Skeletal muscle satellite cell (primary cell): ENCODE data around the gene CCDC54. TPM values are rescaled to one million over a fixed set of nuclear protein-coding genes. Genes with fewer than 3 reads are reported as not detected.
"Not testable (repeated sequence)": the region's sequence is repeated elsewhere in the genome, so short reads cannot be mapped to it uniquely, and the experiment has no call there.

ENCODE experiments used
- H3K27me3 ChIP-seq: 2 replicates; pipeline ENCODE4 v1.7.0; 2013; ENCODE audit warnings: low read length; ENCODE audit not compliant: control insufficient read depth, insufficient read depth
- H3K36me3 ChIP-seq: 2 replicates; pipeline ENCODE4 v1.7.0; 2013; ENCODE audit warnings: mild to moderate bottlenecking, control low read depth, low read length; ENCODE audit not compliant: insufficient read depth
- H3K4me1 ChIP-seq: 2 replicates; pipeline ENCODE4 v1.7.0; 2013; ENCODE audit warnings: low read length; ENCODE audit not compliant: control insufficient read depth, insufficient read depth
- H3K4me2 ChIP-seq: 2 replicates; pipeline ENCODE4 v1.7.0; 2013; ENCODE audit warnings: mild to moderate bottlenecking, low read length
- H3K4me3 ChIP-seq: 2 replicates; pipeline ENCODE4 v1.7.0; 2013; ENCODE audit warnings: low read length
- H3K9ac ChIP-seq: 2 replicates; pipeline ENCODE4 v1.7.0; 2013; ENCODE audit warnings: mild to moderate bottlenecking, low read depth, low read length, moderate library complexity
- H3K9me3 ChIP-seq: replicated peaks from 2 replicates; pipeline ENCODE4 v1.7.0; 2013; ENCODE audit warnings: mild to moderate bottlenecking, control low read depth, low read length
- total RNA-seq: library from RNA; depleted of rRNA; stranded (reverse); fragments of >200 nt; gene quantifications from 2 replicates; pipeline ENCODE4 v1.2.3, GENCODE V29; 2012; rRNA removed

CCDC54 gene
- not detected in 2 replicates for total RNA-seq

DNA sequence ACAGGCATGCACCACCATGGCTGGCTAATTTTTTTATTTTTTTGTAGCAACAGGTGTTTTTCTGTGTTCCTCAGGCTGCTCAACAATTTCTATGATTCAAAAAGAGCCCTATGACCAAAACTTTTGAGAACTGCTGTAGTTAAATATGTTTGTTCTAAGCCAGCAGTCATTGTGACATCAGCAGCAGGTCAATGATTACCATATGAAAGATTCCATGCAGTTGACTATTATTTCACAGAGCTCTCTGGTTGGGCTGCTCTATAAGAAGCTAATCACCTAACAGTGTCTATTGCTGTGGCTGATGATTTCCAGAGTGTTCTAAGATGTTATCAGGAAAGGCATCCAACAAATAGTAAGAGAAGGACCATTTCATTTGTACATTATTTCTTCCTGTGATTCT lies at the start of gene CCDC54:
Gene CCDC54, plus strand, starts transcription at position 289 of the 400 bp plus-strand sequence. CDS start 149 bp downstream, outside the sequence.
- H3K4me1 ChIP-seq: no peaks in the 10 kb centered on the region
- no peaks in the 10 kb centered on the region for H3K27me3 ChIP-seq
- H3K36me3 ChIP-seq: no peaks in the 10 kb centered on the region
- H3K9me3 ChIP-seq: no peaks in the 10 kb centered on the region
- H3K9ac ChIP-seq: no peak within 1 kb of the TSS
- no peak within 1 kb of the TSS for H3K4me3 ChIP-seq
- no peak within 1 kb of the TSS for H3K4me2 ChIP-seq

- no peak overlapping the region for H3K4me2 ChIP-seq
- H3K4me1 ChIP-seq: no peaks in the 10 kb centered on the region
- H3K27me3 ChIP-seq: no peaks in the 10 kb centered on the region
- H3K9ac ChIP-seq: no peak overlapping the region
- no peaks in the 10 kb centered on the region for H3K9me3 ChIP-seq
- no peaks in the 10 kb centered on the region for H3K36me3 ChIP-seq
- no peak overlapping the region for H3K4me3 ChIP-seq
Measured at GRCh38 chr3:107328069-107328468, 49.2 kb upstream of the CCDC54 start.

GRCh38 chr3:107329088-107329487 lies 48.2 kb upstream of the CCDC54 start:
- H3K4me3 ChIP-seq: no peak overlapping the region
- H3K36me3 ChIP-seq: no peaks in the 10 kb centered on the region
- H3K9me3 ChIP-seq: no peaks in the 10 kb centered on the region
- no peaks in the 10 kb centered on the region for H3K4me1 ChIP-seq
- no peak overlapping the region for H3K9ac ChIP-seq
- H3K4me2 ChIP-seq: no peak overlapping the region
- no peaks in the 10 kb centered on the region for H3K27me3 ChIP-seq

DNA sequence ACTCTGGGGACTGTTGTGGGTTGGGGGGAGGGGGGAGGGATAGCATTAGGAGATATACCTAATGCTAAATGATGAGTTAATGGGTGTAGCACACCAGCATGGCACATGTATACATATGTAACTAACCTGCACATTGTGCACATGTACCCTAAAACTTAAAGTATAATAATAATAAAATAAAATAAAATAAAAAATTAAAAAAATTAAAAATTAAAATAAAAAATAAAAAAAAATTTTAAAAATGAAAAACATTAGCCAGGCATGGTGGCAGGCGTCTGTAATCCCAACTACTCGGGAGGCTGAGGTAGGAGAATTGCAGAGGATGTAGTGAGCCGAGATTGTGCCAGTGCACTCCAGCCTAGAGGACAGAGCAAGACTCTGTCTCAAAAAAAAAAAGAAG lies 37.5 kb upstream of the CCDC54 start:
- not testable (repeated sequence) for H3K27me3 ChIP-seq, H3K9ac ChIP-seq, H3K4me1 ChIP-seq, H3K4me3 ChIP-seq, H3K4me2 ChIP-seq, H3K36me3 ChIP-seq, H3K9me3 ChIP-seq

DNA sequence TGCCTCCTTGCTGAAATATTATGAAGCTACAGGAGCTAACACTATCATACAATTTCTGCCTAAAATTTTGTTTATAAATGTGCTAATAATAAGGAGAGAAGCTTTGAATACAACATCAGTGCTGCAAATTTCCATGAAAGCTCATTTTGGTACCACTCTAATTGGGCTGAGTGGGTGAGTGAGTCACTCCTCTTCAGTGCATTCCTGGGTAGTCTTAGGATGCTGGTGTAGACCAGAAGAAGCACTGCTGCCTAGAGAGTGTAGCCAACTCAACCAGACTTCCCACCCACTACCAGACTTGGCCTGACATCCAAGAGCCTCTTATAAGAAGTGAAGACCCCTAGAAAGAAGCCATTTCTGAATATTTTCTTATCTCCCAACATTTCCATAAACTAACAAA lies 32.5 kb upstream of the CCDC54 start:
- Histone ChIP-seq H3K9ac (no peak overlapping the region), H3K36me3 (no peaks in the 10 kb centered on the region), H3K4me2 (no peak overlapping the region), H3K9me3 (no peaks in the 10 kb centered on the region), H3K4me1 (no peaks in the 10 kb centered on the region), H3K27me3 (no peaks in the 10 kb centered on the region), H3K4me3 (no peak overlapping the region)

DNA sequence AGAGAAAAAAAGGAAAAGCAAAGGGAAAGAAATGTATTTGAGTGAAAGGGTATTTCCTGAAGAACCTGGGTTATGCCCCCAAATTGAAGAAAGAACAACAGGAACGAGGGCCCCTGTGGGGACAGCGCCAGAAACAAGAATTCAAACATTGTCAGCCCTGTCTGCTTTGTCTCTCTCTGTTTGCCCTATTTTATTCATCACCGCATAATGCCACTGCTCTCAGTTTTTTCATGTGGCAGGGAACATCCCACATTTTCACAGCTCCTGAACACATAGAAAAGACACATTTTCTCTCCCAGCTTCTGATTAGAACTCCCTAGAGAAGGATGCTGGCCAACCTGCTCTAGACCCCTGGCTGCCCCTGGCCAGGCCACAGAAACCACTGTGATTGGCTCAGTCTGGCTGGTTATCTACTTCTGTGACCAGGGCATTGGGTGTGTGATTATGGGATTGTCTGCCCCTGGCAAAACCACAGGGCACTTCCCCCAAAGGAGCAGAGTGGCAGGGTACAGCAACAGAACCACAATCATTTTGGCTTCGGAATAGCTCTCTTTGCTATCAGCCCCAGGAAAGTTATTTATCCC lies 31.3 kb upstream of the CCDC54 start:
- H3K4me1 ChIP-seq: no peaks in the 10 kb centered on the region
- no peak overlapping the region for H3K4me2 ChIP-seq
- H3K9me3 ChIP-seq: no peaks in the 10 kb centered on the region
- no peak overlapping the region for H3K9ac ChIP-seq
- H3K36me3 ChIP-seq: no peaks in the 10 kb centered on the region
- no peaks in the 10 kb centered on the region for H3K27me3 ChIP-seq
- H3K4me3 ChIP-seq: no peak overlapping the region

DNA sequence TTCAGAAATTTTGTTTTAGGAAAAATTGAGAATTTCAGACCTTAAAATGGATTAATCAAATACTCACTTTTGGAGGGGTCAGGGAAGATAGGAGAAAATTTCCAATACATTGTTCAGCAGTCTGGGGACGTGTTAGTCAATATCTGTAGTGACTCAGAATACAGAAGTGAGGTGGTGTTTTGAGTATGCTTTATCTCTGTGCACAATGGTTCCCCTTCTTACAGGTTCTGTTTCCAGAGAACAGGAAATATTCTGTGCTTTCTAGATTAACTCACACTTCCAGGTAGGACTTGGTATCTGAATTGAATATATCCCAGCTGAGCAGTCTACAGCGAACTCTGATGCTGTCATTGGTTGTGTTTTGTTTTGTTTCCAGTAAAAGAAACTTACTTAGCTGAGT lies 30.7 kb upstream of the CCDC54 start:
- no peak overlapping the region for H3K4me2 ChIP-seq
- H3K4me3 ChIP-seq: no peak overlapping the region
- H3K4me1 ChIP-seq: no peaks in the 10 kb centered on the region
- H3K27me3 ChIP-seq: no peaks in the 10 kb centered on the region
- no peaks in the 10 kb centered on the region for H3K9me3 ChIP-seq
- H3K36me3 ChIP-seq: no peaks in the 10 kb centered on the region
- H3K9ac ChIP-seq: no peak overlapping the region

DNA sequence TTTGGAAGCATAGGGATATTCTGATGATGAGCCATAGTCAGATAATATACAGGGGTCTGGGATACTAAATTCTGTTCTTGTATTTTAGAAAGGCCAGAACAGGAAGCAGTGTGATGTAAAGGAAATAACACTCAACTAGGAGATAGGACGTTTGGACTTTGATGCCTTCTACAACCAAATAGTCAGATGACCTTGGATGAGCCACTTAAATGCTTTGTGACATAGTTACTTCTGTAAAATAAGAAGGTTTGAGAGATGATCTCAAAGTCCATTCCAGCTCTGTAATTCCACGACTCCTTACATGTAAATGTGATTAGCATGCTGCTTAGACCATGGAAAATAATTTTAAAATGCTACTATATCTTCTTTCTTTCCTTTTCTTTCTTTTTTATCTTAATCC lies 29.5 kb upstream of the CCDC54 start:
- Histone ChIP-seq H3K4me2 (no peak overlapping the region), H3K4me1 (no peaks in the 10 kb centered on the region), H3K9me3 (no peaks in the 10 kb centered on the region), H3K9ac (no peak overlapping the region), H3K27me3 (no peaks in the 10 kb centered on the region), H3K36me3 (no peaks in the 10 kb centered on the region), H3K4me3 (no peak overlapping the region)

DNA sequence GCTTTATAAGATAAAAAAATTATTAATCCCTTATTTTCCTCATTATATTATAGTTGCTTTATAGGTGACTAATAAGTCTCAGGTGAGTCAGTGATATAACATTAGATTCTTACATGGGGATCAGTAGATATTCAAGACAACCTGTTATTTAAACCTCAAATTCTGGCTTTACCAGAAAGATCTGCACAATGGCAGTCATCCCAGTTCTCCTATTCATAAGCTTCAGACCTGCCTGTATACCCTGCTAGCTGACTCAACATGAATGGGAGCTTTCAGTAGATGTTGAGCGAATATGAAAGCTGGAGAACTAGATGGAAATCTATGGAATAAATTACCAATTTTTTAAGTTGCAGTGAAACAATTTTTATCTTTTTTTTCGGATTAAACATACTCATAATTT lies 20.5 kb upstream of the CCDC54 start:
- no peak overlapping the region for H3K4me3 ChIP-seq
- no peaks in the 10 kb centered on the region for H3K36me3 ChIP-seq
- H3K4me2 ChIP-seq: no peak overlapping the region
- no peak overlapping the region for H3K9ac ChIP-seq
- no peaks in the 10 kb centered on the region for H3K27me3 ChIP-seq
- H3K4me1 ChIP-seq: no peaks in the 10 kb centered on the region
- no peaks in the 10 kb centered on the region for H3K9me3 ChIP-seq

DNA sequence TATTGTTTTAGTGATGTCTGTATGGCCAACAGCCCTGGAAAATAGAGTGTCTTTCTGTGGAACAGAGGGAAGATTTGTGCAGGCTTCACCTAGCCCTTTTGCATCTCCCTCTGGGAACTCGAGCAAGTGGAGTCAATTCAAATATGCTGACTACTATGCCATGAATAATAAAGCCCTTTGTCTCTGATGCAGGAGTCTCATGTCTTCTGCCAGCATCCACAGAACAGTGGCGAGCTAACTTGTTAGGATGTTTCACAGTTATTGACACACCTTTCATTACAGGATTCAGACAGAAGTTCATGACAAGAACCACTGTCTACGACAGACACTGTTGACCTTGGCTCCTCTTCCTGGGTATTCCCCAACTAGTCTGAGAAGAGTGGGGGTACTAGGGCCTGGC lies 15.6 kb upstream of the CCDC54 start:
- H3K27me3 ChIP-seq: no peaks in the 10 kb centered on the region
- H3K36me3 ChIP-seq: no peaks in the 10 kb centered on the region
- H3K4me1 ChIP-seq: peaks cover 5% of the 10 kb centered on the region
- H3K9ac ChIP-seq: no peak overlapping the region
- no peak overlapping the region for H3K4me3 ChIP-seq
- no peak overlapping the region for H3K4me2 ChIP-seq
- no peaks in the 10 kb centered on the region for H3K9me3 ChIP-seq

GRCh38 chr3:107365051-107365450 lies 12.2 kb upstream of the CCDC54 start:
- Histone ChIP-seq H3K9ac (no peak overlapping the region), H3K4me1 (peaks cover 25% of the 10 kb centered on the region), H3K4me2 (no peak overlapping the region), H3K9me3 (peaks cover 3% of the 10 kb centered on the region), H3K27me3 (no peaks in the 10 kb centered on the region), H3K36me3 (no peaks in the 10 kb centered on the region), H3K4me3 (no peak overlapping the region)

DNA sequence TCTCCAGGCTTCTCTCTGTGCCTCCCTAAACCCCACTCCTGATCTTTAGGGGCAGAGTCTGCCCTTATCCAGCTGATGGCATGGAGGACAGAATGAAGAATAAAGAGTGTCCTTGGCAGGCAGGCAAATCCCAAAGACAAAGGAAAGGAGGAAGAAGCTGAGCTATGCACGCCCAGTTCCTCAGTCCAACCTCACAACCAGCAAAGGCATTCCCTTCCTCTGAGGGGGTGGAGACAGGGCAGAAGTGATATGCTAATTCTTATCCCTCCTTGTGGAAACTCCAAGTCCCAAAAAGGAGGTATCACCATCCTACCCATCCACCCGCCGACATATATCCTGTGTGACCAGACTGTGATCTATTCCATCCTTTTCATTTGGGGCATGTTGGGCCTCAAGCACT lies 10.5 kb upstream of the CCDC54 start:
- H3K4me1 ChIP-seq: peaks cover 25% of the 10 kb centered on the region
- H3K9me3 ChIP-seq: peaks cover 3% of the 10 kb centered on the region
- peak overlapping the region; percentile 10 for H3K9ac ChIP-seq
- no peaks in the 10 kb centered on the region for H3K27me3 ChIP-seq
- peak overlapping the region; percentile 5 for H3K4me2 ChIP-seq
- no peak overlapping the region for H3K4me3 ChIP-seq
- no peaks in the 10 kb centered on the region for H3K36me3 ChIP-seq
